Upper lobe of left lung (tissue), 6 donors: ENCODE measurements around the gene FXYD5. TPM values are rescaled to one million over a fixed set of nuclear protein-coding genes. Genes with fewer than 3 reads are reported as not detected.
A peak's percentile ranks its signal among the peaks of the same experiment; 100 is the strongest.

Experiments
- ATAC-seq, 2 donors: fragments of 200-7000 bp; cut with Tn5 transposase; one replicate each; pipeline ENCODE4 v1.9.1; 2022; ENCODE audit warnings: mild to moderate bottlenecking in 2 of 2, moderate library complexity in 2 of 2; ENCODE audit not compliant: low FRiP score in 2 of 2
- DNase-seq, 2 donors: peaks; one replicate each; pipeline ENCODE4 v3.0.0-alpha.2; 2019 to 2020
- H3K27ac ChIP-seq, 4 donors: fragments of 200-600 bp; sonication (generic); one replicate each; pipeline ENCODE4 v1.5.1; 2016 to 2019
- H3K27me3 ChIP-seq, 4 donors: fragments of 200-600 bp; sonication (generic); one replicate each; pipeline ENCODE4 v1.5.1; 2017 to 2019
- H3K36me3 ChIP-seq, 4 donors: fragments of 200-600 bp; sonication (generic); one replicate each; pipeline ENCODE4 v1.5.1; 2016 to 2019
- H3K4me1 ChIP-seq, 4 donors: fragments of 200-600 bp; sonication (generic); one replicate each; pipeline ENCODE4 v1.5.1; 2018 to 2019
- H3K4me3 ChIP-seq, 4 donors: fragments of 200-600 bp; sonication (generic); one replicate each; pipeline ENCODE4 v1.5.1; 2017 to 2019; ENCODE audit warnings: mild to moderate bottlenecking in 2 of 4, moderate library complexity in 1 of 4
- H3K9me3 ChIP-seq, 4 donors: fragments of 200-600 bp; sonication (generic); one replicate each; pipeline ENCODE4 v1.5.1; 2018 to 2019
- EP300 ChIP-seq, 4 donors: sonication (generic); formaldehyde crosslinking; IDR thresholded peaks; one replicate each; pipeline ENCODE4 v1.5.1; 2017; ENCODE audit warnings: antibody characterized with exemption in 4 of 4, control low read depth in 2 of 4
- POLR2A ChIP-seq, 4 donors: fragments of 450-650 bp; IDR thresholded peaks; one replicate each; pipeline ENCODE4 v1.5.1; 2016 to 2017; ENCODE audit warnings: antibody characterized with exemption in 4 of 4, mild to moderate bottlenecking in 2 of 4
- POLR2AphosphoS5 ChIP-seq, 2 donors: sonication (generic); formaldehyde crosslinking; IDR thresholded peaks; one replicate each; pipeline ENCODE4 v1.5.1; 2017; ENCODE audit warnings: antibody characterized with exemption in 2 of 2
- WGBS, 2 donors: methylation state at CpG; one replicate each; pipeline ENCODE4 v1.1.5; 2017 to 2018; 5-methylcytosine and 5-hydroxymethylcytosine counted together
- total RNA-seq, 6 donors: library from RNA; depleted of rRNA in 4 of 6; stranded (reverse); fragments of >200 nt in 4 of 6; gene quantifications; one replicate each; pipeline versions ENCODE4 v1.1.0 to v1.2.1, GENCODE V29; 2016 to 2021
- TF ChIP-seq, protein P1 (sequence below), 6 experiments: fragments of 450-650 bp in 4 of 6; fragments of 200-600 bp in 2 of 6; sonication (generic) in 2 of 6; IDR thresholded peaks; one replicate each; pipeline ENCODE4 v1.5.1; 2016 to 2019; ENCODE audit warnings: antibody characterized with exemption in 6 of 6
- donor health status: DM: no; HTN: no; CAD: no; lungs with moderate emphysema.
- donor health status: DM: no; HTN: yes; CAD: no; lungs with severe emphysema.

The FXYD5 gene, protein sequence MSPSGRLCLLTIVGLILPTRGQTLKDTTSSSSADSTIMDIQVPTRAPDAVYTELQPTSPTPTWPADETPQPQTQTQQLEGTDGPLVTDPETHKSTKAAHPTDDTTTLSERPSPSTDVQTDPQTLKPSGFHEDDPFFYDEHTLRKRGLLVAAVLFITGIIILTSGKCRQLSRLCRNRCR
- total RNA-seq, result 100 to 1,000 TPM in 2 of 6 donors, 10 to 100 TPM in 4; 40.4 to 153 (median 91.8) TPM

DNA sequence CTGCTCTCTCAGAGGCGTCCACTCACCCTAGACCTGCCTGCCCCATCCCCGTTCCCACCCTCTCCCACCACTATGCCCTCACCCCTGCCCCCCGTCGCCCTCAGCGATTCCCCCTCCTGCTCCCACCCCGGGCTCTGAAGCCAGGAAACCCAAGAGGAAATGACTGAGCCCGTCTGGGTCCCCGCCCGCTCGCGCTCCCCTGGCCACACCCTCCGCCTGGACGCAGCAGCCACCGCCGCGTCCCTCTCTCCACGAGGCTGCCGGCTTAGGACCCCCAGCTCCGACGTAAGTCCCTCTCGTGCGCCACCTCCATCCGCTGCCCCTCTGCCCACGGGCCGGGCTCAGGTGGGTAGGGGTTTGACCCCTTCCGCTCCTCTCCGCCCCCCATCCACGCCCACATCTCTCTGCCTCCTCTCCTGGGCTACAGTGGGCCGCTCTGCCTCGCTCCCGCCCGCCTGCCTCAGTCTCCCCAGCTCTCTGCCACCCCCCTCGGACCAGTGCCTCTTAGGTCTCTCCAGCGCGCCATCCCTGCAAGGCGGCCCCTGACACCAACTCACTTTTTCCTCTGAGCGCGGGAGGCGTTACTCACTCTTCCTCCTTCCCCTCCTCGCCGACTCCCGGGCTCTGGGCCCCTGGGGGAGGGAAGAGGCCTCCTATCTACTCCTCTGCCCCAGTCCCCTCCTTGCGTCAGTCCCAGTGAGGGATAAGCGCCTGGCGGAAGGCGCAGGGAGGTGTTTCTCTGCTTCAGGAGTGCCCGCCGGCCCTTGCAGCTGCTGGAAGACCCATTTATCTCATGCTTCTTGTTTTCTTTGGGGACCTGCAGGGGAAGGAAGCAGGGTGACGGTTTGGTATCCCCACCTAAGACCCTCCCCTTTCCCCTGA, at the start of gene FXYD5:
TSS of gene FXYD5 (plus strand) at position 211 of the 882 bp plus-strand sequence. CDS start 816 bp downstream, outside the sequence.
- Histone ChIP-seq H3K9me3 (no peaks in the 10 kb centered on the region), H3K36me3 (peaks cover 10 to 33% (median 16%) of the 10 kb centered on the region in 4 donors), H3K4me3 (peak within 1 kb of the TSS; percentile 71 to 81 (median 74)), H3K27me3 (no peaks in the 10 kb centered on the region), H3K27ac (peak within 1 kb of the TSS; percentile 75 to 96 (median 86)), H3K4me1 (peaks cover 24 to 39% (median 33%) of the 10 kb centered on the region in 4 donors)
- ATAC-seq (peak; percentile 86 to 90), DNase-seq (peak; percentile 79 to 92)
- TF ChIP-seq EP300 (IDR thresholded peaks at IDR 0.05) (no peak), POLR2A (IDR thresholded peaks at IDR 0.05) (peak in 2 of 4 donors; percentile 20 to 63), POLR2AphosphoS5 (IDR thresholded peaks at IDR 0.05) (peak; percentile 55 to 61)
- TF ChIP-seq, protein P1, sequence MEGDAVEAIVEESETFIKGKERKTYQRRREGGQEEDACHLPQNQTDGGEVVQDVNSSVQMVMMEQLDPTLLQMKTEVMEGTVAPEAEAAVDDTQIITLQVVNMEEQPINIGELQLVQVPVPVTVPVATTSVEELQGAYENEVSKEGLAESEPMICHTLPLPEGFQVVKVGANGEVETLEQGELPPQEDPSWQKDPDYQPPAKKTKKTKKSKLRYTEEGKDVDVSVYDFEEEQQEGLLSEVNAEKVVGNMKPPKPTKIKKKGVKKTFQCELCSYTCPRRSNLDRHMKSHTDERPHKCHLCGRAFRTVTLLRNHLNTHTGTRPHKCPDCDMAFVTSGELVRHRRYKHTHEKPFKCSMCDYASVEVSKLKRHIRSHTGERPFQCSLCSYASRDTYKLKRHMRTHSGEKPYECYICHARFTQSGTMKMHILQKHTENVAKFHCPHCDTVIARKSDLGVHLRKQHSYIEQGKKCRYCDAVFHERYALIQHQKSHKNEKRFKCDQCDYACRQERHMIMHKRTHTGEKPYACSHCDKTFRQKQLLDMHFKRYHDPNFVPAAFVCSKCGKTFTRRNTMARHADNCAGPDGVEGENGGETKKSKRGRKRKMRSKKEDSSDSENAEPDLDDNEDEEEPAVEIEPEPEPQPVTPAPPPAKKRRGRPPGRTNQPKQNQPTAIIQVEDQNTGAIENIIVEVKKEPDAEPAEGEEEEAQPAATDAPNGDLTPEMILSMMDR (IDR thresholded peaks at IDR 0.05), result peak in 2 of 6 experiments; percentile 21
- WGBS, 2 donors, result 2% methylated on average over 34 to 39 of the region's 49 CpGs

DNA sequence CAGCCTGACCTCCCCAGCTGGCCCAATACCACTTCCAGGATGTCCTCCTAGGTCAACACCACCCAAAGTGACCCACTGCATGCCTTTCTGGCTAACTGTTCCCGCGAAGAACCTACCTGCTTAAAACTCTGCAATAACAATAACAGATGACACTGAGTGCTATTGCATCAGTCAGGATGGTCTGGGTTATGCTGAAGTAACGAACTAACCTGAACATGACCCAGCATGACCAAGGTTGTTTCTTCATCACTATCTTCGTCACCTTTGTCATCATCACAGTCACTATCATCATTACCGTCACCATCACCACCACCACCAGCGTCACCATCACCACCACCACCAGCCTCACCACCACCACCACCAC, 49.5 kb upstream of the FXYD5 start:
- Histone ChIP-seq H3K27me3 (no peaks in the 10 kb centered on the region), H3K27ac (no peak overlapping the region), H3K4me3 (no peak overlapping the region), H3K9me3 (no peaks in the 10 kb centered on the region), H3K4me1 (peaks cover 0 to 7% (median 6%) of the 10 kb centered on the region in 4 donors), H3K36me3 (no peaks in the 10 kb centered on the region)
- WGBS, 2 donors, result 95 to 96% methylated on average over 6 of the region's 6 CpGs
- ATAC-seq (no peak), DNase-seq (no peak)
- TF ChIP-seq, protein P1 (IDR thresholded peaks at IDR 0.05), result no peak
- TF ChIP-seq POLR2A (IDR thresholded peaks at IDR 0.05), result no peak
- TF ChIP-seq EP300 (IDR thresholded peaks at IDR 0.05), result no peak
- no peak for TF ChIP-seq POLR2AphosphoS5 (IDR thresholded peaks at IDR 0.05)

DNA sequence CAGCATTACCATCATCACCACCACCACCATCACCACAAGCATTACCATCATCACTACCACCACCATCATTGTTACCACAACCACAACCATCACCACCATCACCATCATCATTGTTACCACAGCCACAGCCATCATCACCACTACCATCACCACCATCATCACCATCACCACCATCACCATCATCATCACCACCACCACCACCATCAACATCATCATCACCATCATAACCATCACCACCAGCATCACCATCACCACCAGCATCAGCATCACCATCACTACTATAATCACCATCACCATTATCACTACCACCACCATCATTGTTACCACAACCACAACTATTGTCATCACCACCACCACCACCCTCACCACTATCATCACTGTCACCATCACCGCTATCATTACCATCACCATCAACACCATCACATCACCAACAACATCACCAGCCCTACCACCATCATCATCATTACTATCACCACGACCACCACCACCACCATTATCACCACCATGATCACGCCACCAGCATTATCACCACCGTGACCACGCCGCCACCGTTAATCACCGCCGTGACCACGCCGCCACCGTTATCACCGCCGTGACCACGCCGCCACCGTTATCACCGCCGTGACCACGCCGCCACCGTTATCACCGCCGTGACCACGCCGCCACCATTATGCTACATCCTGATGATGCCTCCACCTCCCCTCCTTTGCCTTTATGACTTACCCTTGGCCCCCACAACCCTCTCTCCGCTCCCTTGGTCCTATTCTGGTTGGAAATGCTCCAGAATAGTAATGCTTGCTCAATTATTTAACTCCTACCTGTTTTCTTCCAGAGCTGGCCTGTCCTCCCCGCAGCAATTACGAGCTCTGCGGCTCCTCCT, 48.9 kb upstream of the FXYD5 start:
- ATAC-seq, result peak in 1 of 2 donors; percentile 18
- Histone ChIP-seq H3K4me1 (peaks cover 0 to 7% (median 6%) of the 10 kb centered on the region in 4 donors), H3K27me3 (no peaks in the 10 kb centered on the region), H3K36me3 (no peaks in the 10 kb centered on the region), H3K4me3 (no peak overlapping the region), H3K27ac (no peak overlapping the region), H3K9me3 (no peaks in the 10 kb centered on the region)
- TF ChIP-seq EP300 (IDR thresholded peaks at IDR 0.05), result no peak
- no peak for TF ChIP-seq POLR2A (IDR thresholded peaks at IDR 0.05)
- TF ChIP-seq, protein P1 (IDR thresholded peaks at IDR 0.05), result no peak
- TF ChIP-seq POLR2AphosphoS5 (IDR thresholded peaks at IDR 0.05), result no peak
- WGBS, 2 donors, result 88% methylated on average over 30 of the region's 30 CpGs
- DNase-seq, result peak in 1 of 2 donors; percentile 61

DNA sequence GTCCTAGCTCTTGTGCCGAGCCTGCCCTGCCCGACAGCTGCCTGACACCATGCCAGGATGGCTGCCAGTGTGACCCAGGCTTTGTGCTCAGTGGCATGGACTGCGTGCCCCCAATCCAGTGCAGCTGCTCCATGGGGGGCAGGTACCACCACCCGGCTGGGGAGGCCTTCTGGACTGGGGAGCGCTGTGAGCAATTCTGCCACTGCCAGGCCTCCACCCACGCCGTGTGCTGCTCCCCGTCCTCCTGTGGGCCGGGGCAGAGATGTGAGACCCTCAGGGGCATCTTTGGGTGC, 48.3 kb upstream of the FXYD5 start:
- TF ChIP-seq EP300 (IDR thresholded peaks at IDR 0.05) (no peak), POLR2AphosphoS5 (IDR thresholded peaks at IDR 0.05) (no peak), POLR2A (IDR thresholded peaks at IDR 0.05) (no peak)
- TF ChIP-seq, protein P1 (IDR thresholded peaks at IDR 0.05), result no peak
- Histone ChIP-seq H3K9me3 (no peaks in the 10 kb centered on the region), H3K27ac (no peak overlapping the region), H3K27me3 (no peaks in the 10 kb centered on the region), H3K4me3 (no peak overlapping the region), H3K36me3 (no peaks in the 10 kb centered on the region), H3K4me1 (peaks cover 0 to 7% (median 6%) of the 10 kb centered on the region in 4 donors)
- 90 to 95% methylated on average over 2 to 7 of the region's 9 CpGs for whole genome bisulfite sequencing, 2 donors
- DNase-seq, result peak in 1 of 2 donors; percentile 71
- ATAC-seq, result no peak
